Body of pancreas (tissue), 4 donors: Measurements from ENCODE around the gene ISCA2. TPM values are rescaled to one million over a fixed set of nuclear protein-coding genes. Genes with fewer than 3 reads are reported as not detected.

Source experiments
- ATAC-seq: fragments of 150-250 bp; one replicate; pipeline ENCODE4 v1.9.1; 2016
- DNase-seq, 4 donors: peaks; one replicate each; pipeline ENCODE4 v3.0.0-alpha.2; 2019
- H3K27ac ChIP-seq, 4 donors: fragments of 200-600 bp; sonication (generic); 1 replicate in 3 of 4; 2 replicates in 1 of 4; pipeline versions ENCODE4 v1.5.1 to v1.6.1; 2016 to 2019; ENCODE audit warnings: mild to moderate bottlenecking in 1 of 4, mixed read lengths in 1 of 4, moderate library complexity in 1 of 4
- H3K27me3 ChIP-seq, 2 donors: fragments of 200-600 bp; sonication (generic); one replicate each; pipeline ENCODE4 v1.6.0; 2016; ENCODE audit warnings: mild to moderate bottlenecking in 1 of 2
- H3K36me3 ChIP-seq, 2 donors: fragments of 200-600 bp; sonication (generic); replicated peaks in 1 of 2; 2 replicates each; pipeline ENCODE4 v1.5.1; 2016; ENCODE audit warnings: low read depth in 2 of 2; ENCODE audit not compliant: insufficient read depth in 1 of 2
- H3K4me1 ChIP-seq: fragments of 200-600 bp; sonication (generic); one replicate; pipeline ENCODE4 v1.6.0; 2016
- H3K4me3 ChIP-seq, 2 donors: fragments of 200-600 bp; sonication (generic); 1 replicate in 1 of 2; 2 replicates in 1 of 2; pipeline ENCODE4 v1.5.1; 2016 to 2019
- H3K9me3 ChIP-seq, 3 donors: fragments of 200-600 bp; sonication (generic); 1 replicate in 2 of 3; 2 replicates in 1 of 3; pipeline ENCODE4 v1.5.1; 2016
- CTCF ChIP-seq, 7 experiments: fragments of 450-650 bp in 4 of 7; fragments of 200-600 bp in 3 of 7; sonication (generic) in 3 of 7; IDR thresholded peaks; one replicate each; pipeline ENCODE4 v1.5.1; 2016 to 2019; ENCODE audit warnings: antibody characterized with exemption in 7 of 7
- POLR2A ChIP-seq, 3 donors: fragments of 450-650 bp; IDR thresholded peaks; one replicate each; pipeline ENCODE4 v1.6.1; 2016; ENCODE audit warnings: antibody characterized with exemption in 3 of 3, mild to moderate bottlenecking in 2 of 3
- WGBS, 2 donors: methylation state at CpG; one replicate each; pipeline ENCODE4 v1.1.5; 2017; 5-methylcytosine and 5-hydroxymethylcytosine counted together
- intact Hi-C: fragments of 100-400 bp; cut with DNase I; formaldehyde crosslinking; loops from one replicate; pipeline ENCODE4 v1.15.1; 2023
- total RNA-seq, 2 donors: library from RNA; depleted of rRNA; stranded (reverse); fragments of >200 nt; gene quantifications; one replicate each; pipeline ENCODE4 v1.1.0, GENCODE V29; 2016

ISCA2 gene
- total RNA-seq, 2 donors from 2014 or later, result 4.3 to 17.6 TPM

GRCh38 chr14:74495356-74495755 is 1.8 kb downstream of the ISCA2 start:
- DNase-seq (no peak), ATAC-seq (no peak)
- Histone ChIP-seq H3K9me3 (no peaks in the 10 kb centered on the region), H3K36me3 (no peaks in the 10 kb centered on the region), H3K27ac (no peak overlapping the region), H3K4me1 (peaks cover 21% of the 10 kb centered on the region), H3K4me3 (no peak overlapping the region), H3K27me3 (no peaks in the 10 kb centered on the region)
- WGBS, 2 donors, result 65 to 83% methylated on average over 2 of the region's 2 CpGs
- TF ChIP-seq CTCF (IDR thresholded peaks at IDR 0.05), result no peak
- no peak for TF ChIP-seq POLR2A (IDR thresholded peaks at IDR 0.05)
- intact Hi-C loops, result no loop called here

DNA sequence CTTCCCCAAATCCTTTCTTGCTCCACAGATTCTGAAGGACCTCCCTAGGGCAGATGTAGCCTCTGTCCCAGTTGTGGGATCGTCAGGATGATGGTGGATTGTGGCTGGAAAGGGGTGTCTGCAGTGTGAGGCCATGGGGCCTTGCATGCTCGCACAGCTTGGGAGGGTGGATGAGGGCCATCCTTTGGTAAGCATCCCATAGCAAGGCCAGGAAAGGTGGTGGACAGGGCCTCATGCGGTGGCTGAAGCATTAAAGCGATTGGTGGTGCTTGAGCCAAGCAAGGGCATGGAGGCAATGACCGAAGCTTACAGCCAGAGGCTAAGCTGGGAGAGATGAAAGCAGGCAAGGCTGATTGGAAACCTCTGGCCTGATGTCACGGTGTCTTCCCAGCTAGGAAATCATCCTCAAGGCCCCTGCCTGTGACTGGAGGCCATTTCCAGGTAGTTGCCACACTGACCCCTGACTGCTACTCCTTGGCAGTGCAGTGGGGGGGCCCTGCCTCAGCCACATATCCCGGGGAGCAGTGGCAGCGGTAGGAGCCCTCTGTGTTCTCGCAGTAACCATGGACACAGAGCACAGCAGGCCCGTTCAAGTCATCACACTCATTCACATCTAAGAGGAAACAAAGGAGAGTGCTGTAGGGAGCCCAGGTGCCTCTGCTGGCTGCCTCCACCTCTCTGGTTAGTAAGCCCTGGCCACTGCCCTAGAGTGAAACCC is 7.0 kb downstream of the ISCA2 start:
- ATAC-seq (no peak), DNase-seq (no peak)
- TF ChIP-seq POLR2A (IDR thresholded peaks at IDR 0.05) (no peak), CTCF (IDR thresholded peaks at IDR 0.05) (no peak)
- H3K27me3 ChIP-seq, result no peaks in the 10 kb centered on the region
- no peaks in the 10 kb centered on the region for H3K9me3 ChIP-seq
- no peak overlapping the region for H3K4me3 ChIP-seq
- WGBS, 2 donors, result 79 to 84% methylated on average over 8 to 10 of the region's 10 CpGs
- H3K4me1 ChIP-seq, result no peaks in the 10 kb centered on the region
- intact Hi-C loops, result no loop called here
- H3K36me3 ChIP-seq, result no peaks in the 10 kb centered on the region
- H3K27ac ChIP-seq, result no peak overlapping the region

DNA sequence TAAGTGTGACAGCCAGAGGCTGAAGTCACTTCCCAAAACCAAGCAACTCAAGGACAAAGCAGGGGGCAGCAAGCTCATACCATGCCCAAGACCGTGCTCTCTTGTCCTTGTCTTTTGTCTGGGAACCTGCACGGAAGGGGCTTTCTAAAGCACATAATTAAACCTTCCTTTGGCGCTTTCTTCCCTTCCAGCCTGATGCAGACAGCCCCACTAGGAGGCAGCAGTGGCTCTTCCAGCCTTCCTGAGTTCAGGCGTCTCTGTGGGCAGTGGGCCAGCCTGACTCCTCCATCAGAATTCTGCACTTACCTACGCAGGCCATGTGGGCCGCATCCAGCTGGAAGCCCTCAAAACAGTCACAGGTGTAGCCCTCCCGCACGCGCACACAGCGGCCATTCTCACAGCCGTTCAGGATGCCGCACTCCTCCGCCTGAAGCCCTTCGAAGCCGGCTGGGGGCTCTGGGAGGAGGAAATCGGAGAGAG is 7.6 kb downstream of the ISCA2 start:
- H3K4me1 ChIP-seq, result no peaks in the 10 kb centered on the region
- no peak for TF ChIP-seq POLR2A (IDR thresholded peaks at IDR 0.05)
- peak in 6 of 7 experiments; percentile 28 to 67 (median 54) for TF ChIP-seq CTCF (IDR thresholded peaks at IDR 0.05)
- no peaks in the 10 kb centered on the region for H3K9me3 ChIP-seq
- DNase-seq, result peak; percentile 63 to 88 (median 78)
- no peak overlapping the region for H3K4me3 ChIP-seq
- ATAC-seq, result peak; percentile 57
- no peaks in the 10 kb centered on the region for H3K36me3 ChIP-seq
- WGBS, 2 donors, result 40 to 50% methylated on average over 11 to 16 of the region's 16 CpGs
- H3K27me3 ChIP-seq, result no peaks in the 10 kb centered on the region
- no peak overlapping the region for H3K27ac ChIP-seq
- intact Hi-C loops, result no loop called here

GRCh38 chr14:74501691-74502090 is 8.1 kb downstream of the ISCA2 start:
- WGBS, 2 donors, result 66 to 73% methylated on average over 5 of the region's 5 CpGs
- DNase-seq (no peak), ATAC-seq (no peak)
- Histone ChIP-seq H3K27me3 (no peaks in the 10 kb centered on the region), H3K4me3 (no peak overlapping the region), H3K36me3 (no peaks in the 10 kb centered on the region), H3K9me3 (no peaks in the 10 kb centered on the region), H3K4me1 (no peaks in the 10 kb centered on the region), H3K27ac (no peak overlapping the region)
- no peak for TF ChIP-seq POLR2A (IDR thresholded peaks at IDR 0.05)
- TF ChIP-seq CTCF (IDR thresholded peaks at IDR 0.05), result no peak
- intact Hi-C loops, result no loop called here
